GM04504 (cell line): ENCODE measurements around the gene CFAP92.

Source experiments
- DNase-seq: peaks from one replicate; pipeline ENCODE4 v3.0.0-alpha.2; 2012; ENCODE audit warnings: low read depth

The CFAP92 gene, protein sequence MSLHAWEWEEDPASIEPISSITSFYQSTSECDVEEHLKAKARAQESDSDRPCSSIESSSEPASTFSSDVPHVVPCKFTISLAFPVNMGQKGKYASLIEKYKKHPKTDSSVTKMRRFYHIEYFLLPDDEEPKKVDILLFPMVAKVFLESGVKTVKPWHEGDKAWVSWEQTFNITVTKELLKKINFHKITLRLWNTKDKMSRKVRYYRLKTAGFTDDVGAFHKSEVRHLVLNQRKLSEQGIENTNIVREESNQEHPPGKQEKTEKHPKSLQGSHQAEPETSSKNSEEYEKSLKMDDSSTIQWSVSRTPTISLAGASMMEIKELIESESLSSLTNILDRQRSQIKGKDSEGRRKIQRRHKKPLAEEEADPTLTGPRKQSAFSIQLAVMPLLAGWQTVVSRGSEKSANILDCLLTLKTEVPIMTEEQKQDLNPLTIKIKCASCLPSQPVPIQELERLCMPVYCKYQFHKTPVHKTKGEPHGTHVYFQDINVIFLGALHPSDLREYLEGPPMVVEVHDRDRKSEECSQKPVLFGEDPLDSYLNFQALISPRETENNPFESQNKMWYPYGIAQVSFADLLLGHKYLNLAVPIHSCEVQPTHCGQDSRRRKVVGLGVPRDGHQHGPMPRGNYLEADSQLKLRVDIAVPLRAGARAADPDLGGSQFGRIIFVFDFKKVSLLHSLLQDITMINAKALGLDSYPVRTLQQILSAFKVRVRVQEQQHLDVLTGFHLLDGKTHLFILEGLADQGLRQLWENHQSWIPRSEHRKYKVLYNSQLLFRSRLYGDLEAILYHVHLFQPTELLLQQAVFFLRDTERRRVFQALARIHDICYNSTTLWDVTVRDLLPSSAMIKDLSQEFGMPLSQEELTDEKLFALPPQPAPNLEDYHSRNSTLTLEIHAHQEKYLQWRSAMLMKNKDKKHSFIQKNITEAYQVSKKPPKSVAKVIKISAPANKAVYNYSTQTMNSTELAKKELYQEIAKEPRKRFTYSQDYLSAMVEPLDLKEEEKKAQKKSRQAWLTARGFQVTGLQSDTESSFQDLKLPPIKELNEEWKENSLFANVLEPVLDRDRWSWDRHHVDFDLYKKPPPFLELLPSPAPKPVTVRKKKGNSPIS

DNA sequence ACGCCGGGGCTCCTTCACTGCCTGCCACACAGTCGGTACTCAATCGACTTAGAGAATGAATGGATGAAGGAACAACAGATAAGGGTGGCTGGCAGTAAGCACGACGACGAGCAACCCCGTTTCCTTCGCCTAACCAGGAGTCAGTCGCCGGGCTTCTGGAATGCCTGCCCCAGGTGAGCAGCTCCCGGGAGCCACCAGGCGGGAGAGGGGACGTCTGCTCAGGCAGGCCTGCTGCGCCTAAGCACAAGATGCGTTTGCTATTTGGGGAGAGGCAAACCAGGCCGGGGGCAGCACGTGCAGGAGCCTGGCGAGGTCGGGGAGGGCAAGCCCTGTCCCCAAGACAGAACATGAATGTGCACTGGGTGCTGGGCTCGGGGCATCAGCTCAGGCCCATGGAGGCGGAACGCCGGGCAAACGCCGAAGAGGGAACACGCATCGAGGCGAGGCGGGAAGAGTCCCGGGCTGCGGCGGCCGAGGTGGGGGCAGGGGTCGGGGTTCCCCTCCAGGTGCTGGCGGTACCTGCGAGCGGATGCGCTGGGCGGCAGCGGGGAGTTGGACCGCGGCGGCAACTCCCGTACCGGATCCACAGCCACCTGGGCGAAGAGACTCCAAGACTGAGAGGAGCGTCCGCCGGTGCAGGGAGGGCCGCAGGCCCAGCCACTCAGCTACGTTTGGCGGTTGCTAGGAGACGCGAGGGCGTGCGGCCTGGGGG is at the start of gene CFAP92:
Gene CFAP92, minus strand, starts transcription at position 616 of the 712 bp plus-strand sequence. CDS start 772 bp downstream, outside the sequence.
- DNase-seq, result peak; percentile 30

DNA sequence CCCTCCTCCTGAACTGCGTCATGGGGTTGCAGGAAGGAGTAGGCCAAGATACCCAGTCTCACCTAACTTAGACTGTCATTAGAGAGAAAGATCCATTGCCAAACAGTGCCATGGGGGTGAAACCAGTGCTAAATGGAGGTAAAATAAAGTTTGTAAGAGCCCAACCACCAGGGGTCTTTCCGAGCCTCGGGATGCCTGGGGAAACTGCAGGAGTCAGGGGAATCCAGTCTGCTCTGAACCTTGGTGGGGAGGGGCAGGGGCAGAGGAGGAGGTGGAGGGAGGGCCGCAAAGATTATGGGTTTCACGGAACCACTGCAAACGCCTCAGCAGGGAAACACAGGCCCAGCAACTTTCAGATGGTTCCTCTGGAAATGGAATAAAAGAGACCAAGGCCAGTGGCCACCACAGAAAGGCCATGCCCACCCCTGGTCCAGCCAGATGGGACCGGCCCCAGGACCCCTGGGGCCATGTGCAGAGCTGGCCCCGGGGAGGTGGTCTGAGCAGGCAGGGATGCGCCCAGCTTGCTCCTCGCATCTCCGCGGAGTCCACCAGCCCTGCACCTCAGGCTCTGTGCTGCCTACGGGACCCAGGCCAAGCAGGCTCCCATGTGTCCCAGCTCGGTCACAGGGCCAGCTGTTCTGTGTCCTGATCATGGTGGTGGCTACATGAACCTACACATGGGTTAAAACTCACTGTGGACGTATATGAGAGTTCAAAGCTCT is 46.9 kb upstream of the CFAP92 start:
- DNase-seq, result no peak

DNA sequence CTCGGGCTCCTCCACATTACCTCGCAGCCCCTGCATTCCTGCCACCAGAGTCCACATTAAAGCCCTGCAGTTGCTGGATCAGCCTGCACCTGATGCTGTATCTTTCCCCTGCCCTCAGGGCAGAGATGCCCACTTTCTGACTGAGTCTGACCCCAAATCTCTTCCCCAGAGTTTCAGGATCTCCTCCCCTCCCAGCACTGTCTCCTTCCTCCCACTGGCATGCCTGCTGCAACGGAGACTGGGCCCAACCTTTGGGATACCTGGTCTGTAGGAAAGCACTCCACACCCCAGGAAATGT is 46.1 kb upstream of the CFAP92 start:
- DNase-seq, result no peak

DNA sequence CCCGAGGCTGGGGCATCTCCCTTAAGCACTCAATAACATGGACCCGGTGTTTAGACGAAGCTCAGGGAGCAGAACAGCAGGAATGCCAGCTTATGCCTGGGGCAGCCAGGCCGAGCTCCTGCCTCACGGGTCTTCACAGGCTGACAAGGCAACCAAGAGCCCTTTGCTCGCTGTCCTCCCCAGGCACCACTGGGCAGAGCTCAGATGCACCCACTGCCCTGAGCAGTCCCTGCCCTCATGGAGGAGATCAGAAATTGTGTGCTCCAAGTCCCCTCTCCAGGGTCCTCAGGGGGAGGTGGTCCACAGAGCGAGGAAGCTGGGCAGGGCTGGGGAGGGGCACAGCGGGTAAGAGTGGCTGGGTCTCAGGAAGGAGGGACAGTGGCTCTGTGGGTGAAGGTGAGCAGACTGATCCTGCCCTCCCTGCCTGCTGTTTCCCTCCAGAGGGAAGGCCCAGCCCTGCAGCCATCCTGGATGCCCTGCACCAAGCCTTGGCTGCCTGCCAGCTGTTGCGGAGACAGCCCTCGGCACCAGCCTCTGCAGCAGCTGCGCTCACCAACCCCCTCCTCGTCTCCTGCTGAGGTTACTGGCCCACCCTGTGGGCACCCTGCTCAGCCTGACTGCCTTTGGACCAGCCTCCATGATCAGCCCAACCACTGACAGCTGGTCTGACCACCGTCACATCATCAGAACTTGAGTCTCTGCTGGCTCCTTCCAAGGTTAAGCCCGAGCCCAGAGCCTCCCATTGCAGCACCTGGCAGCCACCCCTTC is 45.6 kb upstream of the CFAP92 start:
- DNase-seq, result no peak

DNA sequence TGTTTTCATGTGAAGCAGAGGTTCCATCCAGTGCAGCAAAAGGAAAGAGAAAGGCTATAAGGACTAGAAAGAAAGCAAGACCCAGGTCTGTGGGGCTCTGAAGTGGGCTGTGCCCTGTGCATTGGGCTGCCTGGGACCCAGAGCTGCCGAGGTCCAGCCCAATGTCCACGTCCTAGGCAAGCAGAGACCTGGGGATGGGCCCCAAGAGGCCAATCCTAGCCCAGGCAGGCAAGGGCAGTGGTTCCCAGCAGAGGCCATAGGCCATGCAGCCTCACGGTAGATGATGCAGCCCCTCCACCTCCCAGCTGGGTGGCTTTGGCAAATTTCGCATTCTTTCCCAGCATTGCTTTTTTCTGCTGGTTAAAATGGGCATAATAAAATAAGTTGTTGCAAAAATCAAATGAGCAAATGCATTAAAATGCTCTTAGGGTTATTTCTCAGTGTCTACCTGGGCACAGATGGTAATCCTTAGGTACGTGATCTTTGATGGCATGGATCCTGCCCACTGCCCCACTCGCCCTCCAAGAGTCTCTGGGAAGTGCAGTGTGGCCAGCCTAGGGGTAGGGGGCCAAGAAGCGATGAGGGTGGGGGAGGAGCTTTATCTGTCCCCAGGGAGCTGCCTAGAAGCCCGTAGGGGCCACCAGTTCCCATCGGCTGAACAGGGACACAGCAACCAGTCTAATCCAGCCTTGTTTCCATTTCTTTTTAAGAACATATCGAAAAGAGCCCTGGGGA is 44.4 kb upstream of the CFAP92 start:
- no peak for DNase-seq

DNA sequence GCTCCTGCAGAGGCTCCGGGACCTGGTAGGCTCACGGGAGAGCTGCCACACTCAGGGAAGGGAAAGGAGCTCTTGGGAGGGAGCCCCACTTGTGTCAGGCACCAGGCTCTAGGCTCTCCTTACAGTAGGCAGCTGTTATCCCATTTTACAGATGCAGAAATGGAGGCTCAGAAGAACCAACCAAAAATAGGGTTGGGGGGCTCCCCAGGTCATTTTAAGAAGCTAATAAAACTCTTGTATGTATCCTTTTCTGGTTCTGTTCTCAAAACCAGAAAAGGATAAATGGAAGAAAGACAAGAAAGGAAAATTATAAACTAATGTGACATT is 43.2 kb upstream of the CFAP92 start:
- DNase-seq, result no peak

DNA sequence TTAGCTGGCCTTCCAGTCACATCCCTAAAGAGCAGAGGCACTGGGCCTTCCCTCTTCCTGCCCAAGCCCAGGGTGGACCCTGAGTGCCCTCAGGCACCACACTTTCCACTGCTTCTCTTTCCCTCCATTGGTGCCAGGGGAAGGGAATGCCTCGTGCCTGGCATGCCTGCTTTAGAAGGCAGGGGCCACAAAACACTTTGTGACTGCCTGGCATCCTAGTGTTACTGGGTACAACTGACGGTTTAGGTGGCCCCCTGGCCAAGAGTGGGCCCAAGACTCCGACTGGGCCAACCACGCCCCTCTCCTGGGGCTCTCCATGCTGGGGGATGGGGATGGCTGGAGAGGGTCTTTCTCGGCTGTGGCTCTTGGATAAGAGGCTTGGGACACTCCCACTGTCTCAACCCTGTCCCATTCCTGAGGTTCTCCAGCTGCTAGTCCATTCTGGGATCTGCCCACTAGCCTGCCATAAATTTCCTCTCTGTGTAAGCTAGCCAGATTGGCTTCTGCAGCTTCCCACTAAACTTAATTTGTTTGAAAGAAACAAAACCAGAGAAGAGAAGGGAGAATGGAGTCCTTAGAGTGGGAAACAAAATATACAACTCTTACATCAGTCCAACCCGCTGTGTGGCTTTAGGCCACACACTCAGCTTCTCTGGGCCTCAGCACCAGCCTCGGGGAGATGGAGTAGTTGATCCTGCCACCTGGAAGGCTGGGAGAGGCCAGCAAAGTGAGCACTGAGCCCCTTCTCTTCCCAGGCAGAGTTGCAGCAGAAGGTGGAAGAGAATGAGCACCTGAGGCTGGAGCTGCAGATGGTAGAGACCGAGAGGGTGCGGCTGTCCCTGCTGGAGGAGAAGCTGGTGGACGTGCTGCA is 42.6 kb upstream of the CFAP92 start:
- no peak for DNase-seq

DNA sequence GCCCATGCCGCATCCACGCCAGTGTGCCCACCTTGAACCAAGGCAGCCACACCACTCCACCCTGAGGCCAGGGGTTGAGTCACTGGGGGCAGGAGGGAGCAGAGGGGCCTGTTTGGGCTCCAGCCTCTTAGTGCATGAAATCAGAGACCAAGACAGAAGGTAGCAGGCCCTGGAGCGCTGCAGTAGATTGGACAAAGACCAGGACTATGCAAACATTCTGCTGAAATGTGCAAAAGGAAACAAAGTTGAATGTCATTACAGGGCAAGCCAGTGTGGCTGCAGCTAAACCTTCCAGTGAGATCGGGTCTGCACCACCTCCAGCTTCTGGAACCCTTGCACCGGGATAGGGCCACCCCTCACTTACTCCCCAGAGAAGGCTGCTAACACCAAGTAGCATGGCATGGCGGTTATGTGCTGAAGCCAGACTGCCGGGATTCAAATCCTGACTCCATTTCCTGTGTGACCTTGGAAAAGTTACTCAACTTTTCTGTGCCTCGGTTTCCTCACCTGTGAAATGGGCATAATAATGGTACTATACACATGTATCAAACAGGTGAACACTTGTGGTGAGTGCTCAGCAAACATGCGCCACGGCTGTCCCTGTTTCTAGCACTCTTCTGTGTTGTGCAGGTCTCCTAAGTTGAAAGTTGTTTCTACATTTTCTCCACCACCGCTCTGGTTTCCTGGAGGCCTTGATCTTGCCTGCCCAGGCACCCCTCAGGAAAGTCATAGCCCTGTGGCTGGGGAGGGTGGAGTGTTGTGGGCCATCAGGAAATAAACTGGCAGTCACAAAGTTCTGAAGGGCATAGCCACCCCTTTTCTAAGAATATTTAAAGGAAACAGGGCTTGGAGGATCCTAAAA is 41.7 kb upstream of the CFAP92 start:
- no peak for DNase-seq

DNA sequence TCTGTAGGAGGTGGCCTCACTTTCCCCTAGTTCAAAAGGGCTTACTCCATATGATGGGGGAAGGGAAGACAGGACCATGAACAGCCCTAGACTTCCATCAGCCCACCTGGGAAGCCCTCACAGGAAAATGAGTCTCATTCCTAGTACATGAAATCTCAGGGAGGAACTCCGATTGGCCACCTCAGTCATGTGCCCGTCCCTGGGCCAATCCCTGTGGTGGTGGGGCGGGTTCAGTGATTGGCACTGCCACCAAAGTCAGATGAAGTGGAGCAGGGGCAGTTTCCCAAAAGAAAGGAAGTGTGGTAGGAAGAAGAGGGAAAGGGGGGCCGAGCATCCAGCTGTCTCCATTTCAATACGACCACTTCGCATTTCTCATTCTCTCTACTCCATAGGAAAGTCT is 40.8 kb upstream of the CFAP92 start:
- no peak for DNase-seq

DNA sequence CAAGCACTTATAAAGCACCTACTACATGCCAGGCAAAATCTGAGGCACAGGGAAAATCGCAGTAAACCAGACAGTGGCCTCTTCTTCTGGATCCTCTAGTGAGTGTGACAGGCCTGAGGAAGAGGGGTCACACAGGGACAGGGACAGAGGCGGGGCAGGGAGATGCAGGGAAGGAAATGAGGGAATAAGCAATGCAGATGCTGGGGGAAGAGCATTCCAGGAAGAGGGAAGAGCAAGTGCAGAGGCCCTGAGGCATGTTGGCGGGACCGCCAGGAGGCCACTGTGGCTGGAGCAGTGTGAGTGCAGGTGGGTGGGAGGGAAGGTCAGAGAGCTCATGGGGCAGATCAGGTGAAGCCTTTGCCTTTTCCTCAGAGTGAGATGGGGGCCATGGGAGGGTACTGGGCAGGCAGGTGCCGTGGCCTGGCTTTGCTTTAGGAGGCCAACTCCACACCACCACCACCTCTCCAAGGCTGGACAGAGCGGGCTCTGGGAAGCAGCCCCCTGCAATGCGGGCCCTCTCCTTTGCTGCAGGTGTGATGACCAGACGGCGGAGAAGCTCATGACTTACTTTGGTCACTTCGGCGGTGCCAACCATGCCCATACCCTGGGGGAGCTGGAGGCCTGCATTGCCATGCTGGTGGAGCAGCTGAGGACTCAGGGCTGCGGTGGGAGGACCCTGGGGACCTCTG is 39.9 kb upstream of the CFAP92 start:
- no peak for DNase-seq

DNA sequence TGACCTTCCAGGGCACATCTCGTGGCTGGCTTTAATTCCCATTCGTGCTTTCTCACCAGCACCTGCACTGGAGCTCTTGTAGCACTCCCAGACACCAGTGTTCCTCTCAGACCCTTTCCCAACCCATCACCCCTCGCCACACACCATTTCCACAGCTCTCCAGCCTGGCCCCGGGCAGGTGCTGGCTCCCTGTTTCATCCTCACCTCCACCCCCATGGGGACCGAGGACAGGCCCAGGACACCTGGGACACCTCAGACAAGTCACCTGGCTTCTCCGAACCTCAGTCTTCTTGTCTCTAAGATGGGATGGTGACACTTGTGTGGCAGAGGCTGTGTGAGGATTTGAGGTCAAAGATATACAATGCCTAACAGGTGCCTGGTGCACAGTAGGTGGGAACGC is 39.3 kb upstream of the CFAP92 start:
- no peak for DNase-seq

DNA sequence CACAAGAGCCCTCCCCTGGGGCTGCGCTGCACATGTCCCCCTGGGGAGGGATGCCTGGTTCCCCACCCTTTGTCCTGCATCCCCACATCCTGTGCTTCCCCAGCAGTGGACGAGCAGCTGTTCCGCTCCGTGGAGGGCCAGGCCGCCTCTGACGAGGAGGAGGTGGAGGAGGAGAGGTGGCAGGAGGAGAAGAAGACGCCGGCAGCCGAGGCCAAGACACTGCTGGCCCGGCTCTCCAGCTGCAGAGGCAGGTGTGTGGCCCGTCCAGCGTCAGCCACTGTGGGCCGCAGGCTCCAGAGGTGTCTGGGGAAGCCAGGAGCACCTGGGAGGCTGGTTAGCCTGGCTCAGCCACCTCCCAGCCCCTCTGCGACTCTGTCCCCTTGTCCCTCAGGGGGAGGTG is 38.8 kb upstream of the CFAP92 start:
- DNase-seq, result no peak

DNA sequence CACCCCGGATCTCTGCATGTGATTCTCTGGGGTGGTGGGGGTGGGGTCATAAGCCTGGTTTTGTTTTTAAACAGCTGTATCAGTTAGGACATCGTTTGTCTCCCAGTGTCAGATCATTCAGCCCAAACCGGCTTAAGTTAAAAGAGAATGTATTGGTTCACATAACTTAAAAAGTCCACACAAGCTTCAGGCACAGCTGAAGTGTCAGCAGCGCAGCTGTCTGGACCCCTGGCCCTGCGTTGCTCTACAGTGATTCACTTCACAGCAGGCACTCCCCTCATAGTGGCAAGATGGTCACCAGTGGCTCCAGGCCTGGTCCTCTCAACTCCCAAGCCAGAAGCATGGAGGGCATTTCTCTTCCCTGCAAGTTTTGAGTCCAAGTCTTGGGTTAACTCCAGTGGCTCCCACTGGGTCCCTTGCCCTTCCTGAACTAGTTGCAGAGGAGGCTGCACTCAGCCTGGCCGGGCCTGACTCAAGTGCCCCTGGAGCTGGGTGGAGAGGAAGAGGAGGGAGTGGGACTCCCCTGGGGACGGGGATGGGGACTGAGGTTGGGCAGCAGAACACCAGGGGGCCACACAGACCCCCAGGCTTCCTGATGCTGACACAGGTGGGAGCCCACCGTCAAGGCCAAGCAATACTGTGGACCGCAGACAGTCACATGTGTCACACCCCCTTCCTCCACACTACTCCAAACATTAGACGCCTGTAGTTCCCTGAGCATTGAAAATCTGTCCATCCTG is 37.8 kb upstream of the CFAP92 start:
- DNase-seq, result no peak

DNA sequence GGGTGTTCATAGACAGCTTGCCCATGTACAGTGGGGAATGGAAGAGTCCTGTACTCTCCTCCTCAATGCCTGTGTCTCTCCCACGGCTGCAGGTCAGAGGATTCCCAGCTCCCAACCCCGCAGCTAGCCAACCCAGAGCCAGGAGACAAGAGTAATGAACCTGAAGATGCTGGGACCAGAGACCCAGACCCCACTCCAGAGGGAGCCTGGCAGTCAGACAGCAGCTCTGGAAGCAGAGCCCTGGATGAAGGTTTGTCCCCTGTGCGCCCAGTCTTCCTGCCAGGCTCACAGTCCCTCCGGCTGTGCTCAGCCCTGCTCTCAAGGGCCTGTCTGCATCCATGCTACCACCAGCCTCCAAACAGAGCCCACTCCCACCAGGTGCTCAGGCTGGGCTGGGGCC is 36.7 kb upstream of the CFAP92 start:
- no peak for DNase-seq

DNA sequence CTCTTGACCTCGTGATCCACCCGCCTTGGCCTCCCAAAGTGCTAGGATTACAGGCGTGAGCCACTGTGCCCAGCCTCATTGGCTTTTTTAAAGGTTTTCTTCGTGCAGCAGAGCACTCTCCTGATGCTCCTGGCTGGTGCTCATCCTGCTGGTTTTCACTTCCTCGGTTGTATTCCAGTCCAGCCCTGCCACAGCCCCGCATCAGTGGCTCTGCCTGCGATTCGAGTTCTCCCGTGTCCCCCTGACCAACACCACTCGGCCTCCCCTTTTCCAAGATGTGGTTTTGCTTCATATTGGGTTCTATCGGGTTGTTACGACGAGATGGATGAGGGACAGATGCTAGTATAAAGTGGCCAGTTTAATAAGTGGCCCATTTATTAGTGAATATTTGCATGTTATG is 35.0 kb upstream of the CFAP92 start:
- no peak for DNase-seq

DNA sequence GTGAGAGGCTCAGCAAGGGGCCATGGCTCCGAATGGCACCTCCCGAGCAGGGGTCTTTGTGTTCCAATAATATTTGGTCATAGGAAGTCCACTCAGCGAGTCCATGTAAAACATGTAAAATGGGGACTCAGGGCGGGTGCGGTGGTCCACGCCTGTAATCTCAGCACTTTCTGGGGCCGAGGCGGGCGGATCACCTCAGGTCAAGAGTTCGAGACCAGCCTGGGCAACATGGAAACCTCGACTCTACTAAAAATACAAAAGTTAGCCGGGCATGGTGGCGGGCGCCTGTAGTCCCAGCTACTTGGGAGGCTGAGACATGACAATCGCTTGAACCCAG is 33.6 kb upstream of the CFAP92 start:
- DNase-seq, result no peak
